GM23248 (cell line): ENCODE data around the gene WDR76. TPM values are rescaled to one million over a fixed set of nuclear protein-coding genes. Genes with fewer than 3 reads are reported as not detected.
"Not testable (repeated sequence)": the region's sequence is repeated elsewhere in the genome, so short reads cannot be mapped to it uniquely, and the experiment has no call there.

ENCODE experiments used
- DNase-seq: peaks from one replicate; pipeline ENCODE4 v3.0.0-alpha.2; 2015
- H2AFZ ChIP-seq: fragments of 200-600 bp; sonication (generic); 2 replicates; pipeline ENCODE4 v1.6.1; 2016; ENCODE audit warnings: antibody characterized with exemption
- H3F3A ChIP-seq: fragments of 200-600 bp; sonication (generic); 2 replicates; pipeline ENCODE4 v1.6.1; 2016; ENCODE audit warnings: mild to moderate bottlenecking, antibody characterized with exemption, mixed run types; ENCODE audit not compliant: insufficient read depth
- H3K27ac ChIP-seq: fragments of 200-600 bp; sonication (generic); 2 replicates; pipeline ENCODE4 v1.5.1; 2016; ENCODE audit warnings: mild to moderate bottlenecking
- H3K27me3 ChIP-seq: fragments of 200-600 bp; sonication (generic); replicated peaks from 2 replicates; pipeline ENCODE4 v1.6.1; 2016; ENCODE audit warnings: mild to moderate bottlenecking; ENCODE audit not compliant: insufficient read depth
- H3K36me3 ChIP-seq: fragments of 200-600 bp; sonication (generic); 2 replicates; pipeline ENCODE4 v1.6.1; 2016; ENCODE audit warnings: low read depth, mild to moderate bottlenecking
- H3K4me1 ChIP-seq: fragments of 200-600 bp; sonication (generic); 2 replicates; pipeline ENCODE4 v1.6.1; 2016; ENCODE audit warnings: mild to moderate bottlenecking; ENCODE audit not compliant: insufficient read depth
- H3K4me2 ChIP-seq: fragments of 200-600 bp; sonication (generic); one replicate; pipeline ENCODE4 v1.6.1; 2016; ENCODE audit warnings: mild to moderate bottlenecking; ENCODE audit not compliant: unreplicated experiment
- H3K4me3 ChIP-seq: fragments of 200-600 bp; sonication (generic); 2 replicates; pipeline ENCODE4 v1.5.1; 2016; ENCODE audit warnings: mild to moderate bottlenecking
- H3K79me2 ChIP-seq: fragments of 200-600 bp; sonication (generic); 2 replicates; pipeline ENCODE4 v1.6.1; 2016; ENCODE audit warnings: mild to moderate bottlenecking; ENCODE audit not compliant: insufficient read depth
- H3K9ac ChIP-seq: fragments of 200-600 bp; sonication (generic); 2 replicates; pipeline ENCODE4 v1.6.1; 2016; ENCODE audit warnings: mild to moderate bottlenecking
- H3K9me2 ChIP-seq: fragments of 200-600 bp; sonication (generic); 2 replicates; pipeline ENCODE4 v1.6.1; 2016; ENCODE audit warnings: mixed run types, mild to moderate bottlenecking, moderate library complexity; ENCODE audit not compliant: insufficient read depth
- H3K9me3 ChIP-seq: fragments of 200-600 bp; sonication (generic); one replicate; pipeline ENCODE4 v1.6.1; 2017; ENCODE audit warnings: low read depth
- H4K20me1 ChIP-seq: fragments of 200-600 bp; sonication (generic); 2 replicates; pipeline ENCODE4 v1.6.0; 2016; ENCODE audit not compliant: insufficient read depth
- EZH2 ChIP-seq: fragments of 200-600 bp; sonication (generic); IDR thresholded peaks from 2 replicates; pipeline ENCODE4 v1.6.1; 2018; ENCODE audit warnings: antibody characterized with exemption, mild to moderate bottlenecking; ENCODE audit not compliant: insufficient read depth, poor library complexity, severe bottlenecking
- EZH2phosphoT487 ChIP-seq: fragments of 200-600 bp; sonication (generic); IDR thresholded peaks from 2 replicates; pipeline ENCODE4 v1.6.1; 2018; ENCODE audit warnings: antibody characterized with exemption, moderate library complexity, mild to moderate bottlenecking, low read depth; ENCODE audit not compliant: insufficient read depth
- WGBS, 2 experiments: methylation state at CpG; one replicate each; pipeline ENCODE4 v1.1.6; 2015 to 2017; ENCODE audit warnings: low lambda C conversion rate in 2 of 2, low coverage in 1 of 2; ENCODE audit errors: missing lambda C conversion rate in 2 of 2; 5-methylcytosine and 5-hydroxymethylcytosine counted together
- in situ Hi-C: fragments of 300-500 bp; cut with MboI; formaldehyde crosslinking; loops from 2 replicates; pipeline ENCODE4 v1.15.0; 2020
- polyA plus RNA-seq: library from polyadenylated mRNA; unstranded; fragments of >200 nt; fragmentation: Nextera tagmentation; extraction: Ambion mirVana; gene quantifications from 2 replicates; pipeline ENCODE4 v1.2.1, GENCODE V29; 2016
- total RNA-seq: library from RNA; depleted of rRNA; stranded (reverse); fragments of >200 nt; shearing (Covaris generic); gene quantifications from 2 replicates; pipeline ENCODE4 v1.2.3, GENCODE V29; 2014

WDR76 gene
- total and polyA plus RNA-seq, 2 experiments from 2014 or later: 4.1 to 11.3 TPM

DNA sequence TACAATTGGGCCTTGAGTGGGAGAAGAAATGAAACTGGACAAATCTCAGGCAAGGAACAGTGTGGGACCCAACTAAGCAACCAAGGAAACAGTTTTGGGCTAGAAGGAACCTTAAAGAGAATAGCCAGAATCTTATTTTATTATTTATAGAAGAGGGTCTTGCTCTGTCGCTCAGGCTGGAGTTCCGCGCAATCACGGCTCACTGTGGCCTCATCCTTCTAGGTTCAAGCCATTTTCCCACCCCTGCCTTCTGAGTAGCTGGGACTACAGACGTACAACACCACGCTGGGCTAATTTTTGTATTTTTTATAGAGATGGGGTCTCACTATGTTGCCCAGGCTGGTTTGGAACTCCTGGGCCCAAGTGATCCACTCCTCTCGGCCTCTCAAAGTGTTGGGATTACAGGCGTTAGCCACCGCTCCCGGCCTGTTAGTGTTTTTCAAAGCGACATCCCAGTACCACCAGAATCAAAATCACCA is 734 bp upstream of the WDR76 start:
- Histone ChIP-seq H3K9me3 (no peaks in the 10 kb centered on the region), H3K9ac (peak overlapping the region; percentile 79), H3K9me2 (no peaks in the 10 kb centered on the region), H3F3A (peaks cover 12% of the 10 kb centered on the region; the same call in 1 of the 2 replicates), H3K4me3 (peak overlapping the region; percentile 84), H3K27ac (no peak overlapping the region), H4K20me1 (no peaks in the 10 kb centered on the region), H2AFZ (peak overlapping the region; percentile 97), H3K79me2 (peaks cover 71% of the 10 kb centered on the region), H3K4me2 (peak overlapping the region; percentile 93), H3K36me3 (no peaks in the 10 kb centered on the region), H3K4me1 (peaks cover 26% of the 10 kb centered on the region; the same call in 1 of the 2 replicates), H3K27me3 (no peaks in the 10 kb centered on the region)
- in situ Hi-C loops: no loop called here
- 95 to 96% methylated on average over 11 of the region's 11 CpGs for WGBS, 2 experiments
- DNase-seq: no peak
- TF ChIP-seq EZH2: no peak
- TF ChIP-seq EZH2phosphoT487: no peak

- in situ Hi-C loops: no loop called here
- Histone ChIP-seq H2AFZ (peak overlapping the region; percentile 97), H4K20me1 (no peaks in the 10 kb centered on the region), H3K9ac (peak overlapping the region; percentile 79), H3K79me2 (peaks cover 50% of the 10 kb centered on the region), H3K4me2 (peak overlapping the region; percentile 93), H3K27ac (peak overlapping the region; percentile 23), H3K27me3 (no peaks in the 10 kb centered on the region), H3K4me1 (0 out of 2 replicates have a peak, but pooled peaks cover 24% of the 10 kb centered on the region), H3K36me3 (no peaks in the 10 kb centered on the region), H3F3A (peaks cover 12% of the 10 kb centered on the region; the same call in 1 of the 2 replicates), H3K9me3 (no peaks in the 10 kb centered on the region), H3K4me3 (peak overlapping the region; percentile 84), H3K9me2 (no peaks in the 10 kb centered on the region)
- peak; percentile 47 for DNase-seq
- no peak for TF ChIP-seq EZH2
- no peak for TF ChIP-seq EZH2phosphoT487
- whole genome bisulfite sequencing, 2 experiments: 12 to 19% methylated on average over 6 of the region's 6 CpGs
These were observed 1.4 kb downstream of the WDR76 start for GRCh38 chr15:43828061-43828657.

- in situ Hi-C loops, H3K9me3 ChIP-seq, H3K36me3 ChIP-seq, H3K4me3 ChIP-seq, H3K9ac ChIP-seq, DNase-seq, H3K27me3 ChIP-seq, H3K9me2 ChIP-seq, H3K4me2 ChIP-seq, H2AFZ ChIP-seq, H3K27ac ChIP-seq, H4K20me1 ChIP-seq: not testable (repeated sequence)
- Histone ChIP-seq H3F3A (peaks cover 12% of the 10 kb centered on the region; the same call in 1 of the 2 replicates), H3K79me2 (peaks cover 37% of the 10 kb centered on the region), H3K4me1 (0 out of 2 replicates have a peak, but pooled peaks cover 14% of the 10 kb centered on the region)
- WGBS, 2 experiments: 97 to 100% methylated on average over 9 of the region's 9 CpGs
These were observed 3.2 kb downstream of the WDR76 start for GRCh38 chr15:43829951-43830540.

GRCh38 chr15:43830691-43831275 is 4.0 kb downstream of the WDR76 start:
- H3K27me3 ChIP-seq, H3K9me3 ChIP-seq, H2AFZ ChIP-seq, in situ Hi-C loops, H3K4me2 ChIP-seq, H3K9me2 ChIP-seq, H3K27ac ChIP-seq, DNase-seq, H3K9ac ChIP-seq, H4K20me1 ChIP-seq, H3K36me3 ChIP-seq, H3K4me3 ChIP-seq: not testable (repeated sequence)
- Histone ChIP-seq H3K79me2 (peaks cover 36% of the 10 kb centered on the region), H3K4me1 (0 out of 2 replicates have a peak, but pooled peaks cover 14% of the 10 kb centered on the region), H3F3A (peaks cover 12% of the 10 kb centered on the region; the same call in 1 of the 2 replicates)
- WGBS, 2 experiments: 97% methylated on average over 9 of the region's 9 CpGs

- H3K4me2 ChIP-seq, H3K27me3 ChIP-seq, DNase-seq, H3K9me3 ChIP-seq, H3K9ac ChIP-seq, H3K27ac ChIP-seq, in situ Hi-C loops, H2AFZ ChIP-seq, H3K4me3 ChIP-seq, H3K36me3 ChIP-seq, H4K20me1 ChIP-seq, H3K9me2 ChIP-seq: not testable (repeated sequence)
- peaks cover 28% of the 10 kb centered on the region for H3K79me2 ChIP-seq
- 0 out of 2 replicates have a peak, but pooled peaks cover 11% of the 10 kb centered on the region for H3K4me1 ChIP-seq
- peaks cover 12% of the 10 kb centered on the region; the same call in 1 of the 2 replicates for H3F3A ChIP-seq
- 97 to 98% methylated on average over 14 of the region's 14 CpGs for WGBS, 2 experiments
These were observed 4.8 kb downstream of the WDR76 start for GRCh38 chr15:43831519-43832052.

DNA sequence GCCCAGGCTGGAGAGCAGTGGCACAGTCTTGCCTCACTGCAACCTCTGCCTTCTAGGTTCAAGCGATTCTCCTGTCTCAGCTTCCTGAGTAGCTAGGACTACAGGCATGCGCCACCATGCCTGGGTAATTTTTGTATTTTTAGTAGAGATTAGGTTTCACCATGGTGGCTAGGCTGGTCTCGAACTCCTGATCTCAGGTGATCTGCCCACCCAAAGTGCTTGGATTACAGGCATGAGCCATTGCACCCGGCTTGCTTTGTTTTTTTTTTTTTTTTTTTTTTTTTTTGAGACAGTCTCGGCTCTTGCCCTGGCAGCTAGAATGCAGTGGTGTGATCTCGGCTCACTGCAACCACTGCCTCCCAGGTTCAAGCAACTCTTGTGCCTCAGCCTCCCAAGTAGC is 5.7 kb downstream of the WDR76 start:
- H3K9me2 ChIP-seq, H4K20me1 ChIP-seq, H3K36me3 ChIP-seq, H3K4me3 ChIP-seq, H3F3A ChIP-seq, in situ Hi-C loops, H3K27ac ChIP-seq, H3K4me2 ChIP-seq, H3K4me1 ChIP-seq, H3K9ac ChIP-seq, H3K27me3 ChIP-seq, H2AFZ ChIP-seq, DNase-seq, H3K9me3 ChIP-seq: not testable (repeated sequence)
- peaks cover 21% of the 10 kb centered on the region for H3K79me2 ChIP-seq
- 96 to 100% methylated on average over 6 of the region's 6 CpGs for WGBS, 2 experiments
